DND-41 (cell line): ENCODE results near the gene URM1.
"Not testable (repeated sequence)": the region's sequence is repeated elsewhere in the genome, so short reads cannot be mapped to it uniquely, and the experiment has no call there.

Experiments
- ATAC-seq: fragments of 200-7000 bp; cut with Tn5 transposase; 3 replicates; pipeline ENCODE4 v1.9.1; 2021; ENCODE audit warnings: low read depth; ENCODE audit not compliant: insufficient read depth
- DNase-seq: peaks from one replicate; pipeline ENCODE4 v3.0.0-alpha.2; 2020
- H2AFZ ChIP-seq: 2 replicates; pipeline ENCODE4 v1.6.0; 2012; ENCODE audit warnings: low read depth, low read length
- H3K27ac ChIP-seq: 2 replicates; pipeline ENCODE4 v1.5.1; 2012; ENCODE audit warnings: low read length, inconsistent platforms
- H3K27me3 ChIP-seq: fragments of 200-600 bp; sonication (generic); 2 replicates; pipeline ENCODE4 v1.6.0; 2012; ENCODE audit warnings: low read length, mild to moderate bottlenecking, inconsistent platforms; ENCODE audit not compliant: insufficient read depth, poor library complexity
- H3K36me3 ChIP-seq: 2 replicates; pipeline ENCODE4 v1.5.1; 2012; ENCODE audit warnings: low read length, inconsistent platforms; ENCODE audit not compliant: insufficient read depth
- H3K4me1 ChIP-seq: 2 replicates; pipeline ENCODE4 v1.5.1; 2012; ENCODE audit warnings: mild to moderate bottlenecking, low read length; ENCODE audit not compliant: insufficient read depth
- H3K4me2 ChIP-seq: 2 replicates; pipeline ENCODE4 v1.6.0; 2012; ENCODE audit warnings: mild to moderate bottlenecking, moderate library complexity, low read length, inconsistent platforms; ENCODE audit not compliant: insufficient read depth
- H3K4me3 ChIP-seq, 2 experiments: fragments of 200-600 bp in 1 of 2; shearing (Covaris generic) in 1 of 2; 2 replicates each; pipeline ENCODE4 v1.5.1; 2012 to 2016; ENCODE audit warnings: inconsistent platforms in 2 of 2, low read length in 2 of 2, mild to moderate bottlenecking in 2 of 2, low read depth in 1 of 2, moderate library complexity in 1 of 2
- H3K79me2 ChIP-seq: 2 replicates; pipeline ENCODE4 v1.6.0; 2012; ENCODE audit warnings: low read length, inconsistent platforms; ENCODE audit not compliant: insufficient read depth
- H3K9ac ChIP-seq: 2 replicates; pipeline ENCODE4 v1.6.0; 2012; ENCODE audit warnings: low read depth, mild to moderate bottlenecking, inconsistent platforms, low read length, moderate library complexity
- H3K9me3 ChIP-seq: 2 replicates; pipeline ENCODE4 v1.5.1; 2012; ENCODE audit warnings: low read length, moderate library complexity, mild to moderate bottlenecking, inconsistent platforms; ENCODE audit not compliant: insufficient read depth, severe bottlenecking
- H4K20me1 ChIP-seq: 2 replicates; pipeline ENCODE4 v1.6.0; 2012; ENCODE audit warnings: low read length; ENCODE audit not compliant: insufficient read depth
- CTCF ChIP-seq: IDR thresholded peaks from 2 replicates; pipeline ENCODE4 v1.5.1; 2012; ENCODE audit warnings: borderline replicate concordance, low read length, moderate library complexity, mild to moderate bottlenecking; ENCODE audit not compliant: poor library complexity, severe bottlenecking; ENCODE audit errors: extremely low read depth
- EZH2 ChIP-seq: IDR thresholded peaks from 3 replicates; pipeline ENCODE4 v1.6.1; 2012; ENCODE audit warnings: borderline replicate concordance, low read depth, mild to moderate bottlenecking, moderate library complexity, low read length, inconsistent platforms; ENCODE audit not compliant: severe bottlenecking

Gene URM1

GRCh38 chr9:128337936-128338335, 33.2 kb upstream of the URM1 start:
- Histone ChIP-seq H2AFZ (no peak overlapping the region), H3K79me2 (peaks cover 8% of the 10 kb centered on the region), H3K27me3 (no peaks in the 10 kb centered on the region), H3K9ac (no peak overlapping the region), H3K36me3 (peaks cover 4% of the 10 kb centered on the region), H3K4me1 (peaks cover 21% of the 10 kb centered on the region), H3K4me2 (no peak overlapping the region), H3K27ac (no peak overlapping the region), H4K20me1 (no peaks in the 10 kb centered on the region), H3K9me3 (no peaks in the 10 kb centered on the region), H3K4me3 (no peak overlapping the region)
- DNase-seq (no peak), ATAC-seq (no peak)
- no peak for TF ChIP-seq EZH2
- TF ChIP-seq CTCF = no peak

- Histone ChIP-seq H3K4me1 (peaks cover 21% of the 10 kb centered on the region), H3K4me2 (0 out of 2 replicates have a peak overlapping the region, but pooled peaks have one; percentile 93), H3K36me3 (peaks cover 14% of the 10 kb centered on the region)
- not testable (repeated sequence) for H4K20me1 ChIP-seq, H3K79me2 ChIP-seq, H3K27ac ChIP-seq, ATAC-seq, H2AFZ ChIP-seq, DNase-seq, H3K9me3 ChIP-seq, H3K27me3 ChIP-seq, H3K4me3 ChIP-seq, H3K9ac ChIP-seq
Observed at GRCh38 chr9:128338852-128339614, 32.1 kb upstream of the URM1 start.

GRCh38 chr9:128339761-128340690, 31.1 kb upstream of the URM1 start, which contains the start of gene SLC27A4:
SLC27A4 (plus strand) TSS chr9:128340527; CDS start chr9:128343133, 2,606 bp downstream.
- H3K27ac ChIP-seq = peak within 1 kb of the TSS; percentile 50
- ATAC-seq (peak; percentile 92), DNase-seq (peak; percentile 77)
- H3K9me3 ChIP-seq = no peaks in the 10 kb centered on the region
- H3K4me3 ChIP-seq = peak within 1 kb of the TSS; percentile 50 to 73; a peak in 3 of 4 replicates
- peak within 1 kb of the TSS; percentile 93 for H3K4me2 ChIP-seq
- H3K27me3 ChIP-seq = no peaks in the 10 kb centered on the region
- peak within 1 kb of the TSS; percentile 91 for H2AFZ ChIP-seq
- peaks cover 8% of the 10 kb centered on the region for H3K79me2 ChIP-seq
- no peak for TF ChIP-seq CTCF
- TF ChIP-seq EZH2 = no peak
- peaks cover 24% of the 10 kb centered on the region for H3K36me3 ChIP-seq
- peak within 1 kb of the TSS; percentile 71 for H3K9ac ChIP-seq
- H4K20me1 ChIP-seq = no peaks in the 10 kb centered on the region
- H3K4me1 ChIP-seq = peaks cover 21% of the 10 kb centered on the region
